Panc1 (cell line): Measurements from ENCODE around the gene DSCAML1. TPM values are rescaled to one million over a fixed set of nuclear protein-coding genes. Genes with fewer than 3 reads are reported as not detected.

Experiments used
- ATAC-seq: fragments of 200-7000 bp; cut with Tn5 transposase; 2 replicates; pipeline ENCODE4 v1.9.1; 2020; ENCODE audit warnings: mild to moderate bottlenecking, moderate library complexity
- BruUV-seq: library from RNA; stranded (reverse); fragments of 400-500 nt; replicated peaks from 2 replicates; lab custom pipeline; 2021; lab: Mats Ljungman, UMichigan
- CTCF ChIA-PET: fragments of 300-600 bp; sonication (Branson Sonifier 250); formaldehyde crosslinking; loops from one replicate; lab custom pipeline; 2022; ENCODE audit warnings: antibody characterized with exemption; lab: Charles Lee
- POLR2A ChIA-PET: fragments of 300-600 bp; sonication (Branson Sonifier 250); formaldehyde crosslinking; loops from one replicate; lab custom pipeline; 2022; ENCODE audit warnings: antibody characterized with exemption; lab: Charles Lee
- DNase-seq: peaks from one replicate; pipeline ENCODE4 v3.0.0-alpha.2; 2010; ENCODE audit warnings: low read depth, low spot score
- H3K27ac ChIP-seq: 2 replicates; pipeline ENCODE4 v1.5.1; 2011; ENCODE audit warnings: mild to moderate bottlenecking, low read length, inconsistent platforms
- H3K27me3 ChIP-seq: fragments of 200-500 bp; sonication (Bioruptor generic); 2 replicates; pipeline ENCODE4 v1.6.0; 2014; ENCODE audit warnings: low read length, inconsistent platforms; ENCODE audit not compliant: control insufficient read depth, insufficient read depth
- H3K36me3 ChIP-seq: fragments of 200-500 bp; sonication (Bioruptor generic); 2 replicates; pipeline ENCODE4 v1.5.1; 2014; ENCODE audit warnings: inconsistent platforms, mild to moderate bottlenecking, low read length, moderate library complexity; ENCODE audit not compliant: control insufficient read depth, insufficient read depth
- H3K4me1 ChIP-seq: 2 replicates; pipeline ENCODE4 v1.5.1; 2011; ENCODE audit warnings: inconsistent platforms, mild to moderate bottlenecking, low read length, moderate library complexity; ENCODE audit not compliant: control insufficient read depth, insufficient read depth
- H3K4me3 ChIP-seq, 2 experiments: 2 replicates each; pipeline ENCODE4 v1.5.1; 2011 to 2012; ENCODE audit warnings: low read depth in 2 of 2, low read length in 2 of 2, mild to moderate bottlenecking in 2 of 2, inconsistent platforms in 1 of 2, moderate library complexity in 1 of 2
- H3K9me3 ChIP-seq: fragments of 200-500 bp; sonication (Bioruptor generic); 2 replicates; pipeline ENCODE4 v1.5.1; 2014; ENCODE audit warnings: low read depth, mild to moderate bottlenecking, inconsistent platforms, low read length, moderate library complexity; ENCODE audit not compliant: control insufficient read depth, insufficient read depth
- POLR2AphosphoS5 ChIP-seq: IDR thresholded peaks from 2 replicates; pipeline ENCODE4 v1.6.1; 2012; ENCODE audit warnings: mild to moderate bottlenecking, low read depth, low read length, moderate library complexity
- SIN3A ChIP-seq: IDR thresholded peaks from 2 replicates; pipeline ENCODE4 v1.6.1; 2012; ENCODE audit warnings: low read depth, mild to moderate bottlenecking, low read length, moderate library complexity, borderline replicate concordance; ENCODE audit not compliant: insufficient read depth
- TCF7L2 ChIP-seq: IDR thresholded peaks from 2 replicates; pipeline ENCODE4 v1.6.1; 2011; ENCODE audit warnings: mild to moderate bottlenecking, low read depth, low read length, inconsistent platforms
- in situ Hi-C: cut with HindIII; loops from 2 replicates; pipeline ENCODE4 v1.10.0; 2016; ENCODE audit warnings: low sequenced_read_pairs, low pct_unique_long_range_greater_than_20kb
- intact Hi-C: fragments of 100-400 bp; cut with micrococcal nuclease; formaldehyde crosslinking; loops from one replicate; pipeline ENCODE4 v1.10.0; 2022; ENCODE audit not compliant: unreplicated experiment
- total RNA-seq: library from RNA; stranded (reverse); gene quantifications from one replicate; pipeline ENCODE4 v1.2.1, GENCODE V29; 2021; ENCODE audit not compliant: unreplicated experiment
- TF ChIP-seq, protein P1 (sequence below), 2 experiments: IDR thresholded peaks; 2 replicates each; pipeline ENCODE4 v1.6.1; 2011 to 2012; ENCODE audit warnings: low read depth in 2 of 2, control low read depth in 1 of 2, low read length in 1 of 2, mild to moderate bottlenecking in 1 of 2, moderate library complexity in 1 of 2; ENCODE audit not compliant: insufficient read depth in 1 of 2
- TF ChIP-seq, protein P2 (sequence below): fragments of 450-650 bp; IDR thresholded peaks from 2 replicates; pipeline ENCODE4 v1.5.1; 2017; ENCODE audit warnings: mild to moderate bottlenecking

DSCAML1 gene
- total RNA-seq, 1 experiment from 2014 or later: 1.6 TPM

DNA sequence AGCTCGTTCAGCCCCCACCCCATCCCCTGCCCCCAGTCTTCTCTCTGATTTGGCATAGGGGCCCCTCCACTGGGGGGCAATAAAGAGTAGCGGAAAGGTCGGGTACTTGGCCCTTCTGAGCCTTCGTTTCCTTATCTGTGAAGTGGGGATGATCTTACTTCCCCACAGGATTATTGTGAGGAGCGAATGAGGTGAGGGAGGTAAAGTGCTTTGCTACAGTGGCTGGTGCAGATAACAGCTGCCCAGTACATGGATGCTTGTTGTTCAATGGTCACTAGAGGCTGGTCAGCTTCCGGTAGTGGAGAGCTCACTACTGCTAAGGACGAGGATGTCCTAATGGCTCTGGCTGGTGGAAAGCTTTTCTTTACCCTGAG is 368.2 kb downstream of the DSCAML1 start:
- H3K36me3 ChIP-seq: no peaks in the 10 kb centered on the region
- no peaks in the 10 kb centered on the region; the same call in 1 of the 2 replicates for H3K27me3 ChIP-seq
- no peak overlapping the region for H3K27ac ChIP-seq
- no peak for DNase-seq
- intact Hi-C loops: loop anchor here (5.0 to 10.0 kb wide), 2 partner anchors 193 to 526 kb away; no protein-coding TSS in a partner anchor
- H3K4me1 ChIP-seq: no peaks in the 10 kb centered on the region
- in situ Hi-C loops: loop anchor here (25.0 kb wide), 1 partner anchor 383 kb away; the partner anchor contains the start of gene FXYD2
- no TSS peak for BruUV-seq
- TF ChIP-seq, protein P1, sequence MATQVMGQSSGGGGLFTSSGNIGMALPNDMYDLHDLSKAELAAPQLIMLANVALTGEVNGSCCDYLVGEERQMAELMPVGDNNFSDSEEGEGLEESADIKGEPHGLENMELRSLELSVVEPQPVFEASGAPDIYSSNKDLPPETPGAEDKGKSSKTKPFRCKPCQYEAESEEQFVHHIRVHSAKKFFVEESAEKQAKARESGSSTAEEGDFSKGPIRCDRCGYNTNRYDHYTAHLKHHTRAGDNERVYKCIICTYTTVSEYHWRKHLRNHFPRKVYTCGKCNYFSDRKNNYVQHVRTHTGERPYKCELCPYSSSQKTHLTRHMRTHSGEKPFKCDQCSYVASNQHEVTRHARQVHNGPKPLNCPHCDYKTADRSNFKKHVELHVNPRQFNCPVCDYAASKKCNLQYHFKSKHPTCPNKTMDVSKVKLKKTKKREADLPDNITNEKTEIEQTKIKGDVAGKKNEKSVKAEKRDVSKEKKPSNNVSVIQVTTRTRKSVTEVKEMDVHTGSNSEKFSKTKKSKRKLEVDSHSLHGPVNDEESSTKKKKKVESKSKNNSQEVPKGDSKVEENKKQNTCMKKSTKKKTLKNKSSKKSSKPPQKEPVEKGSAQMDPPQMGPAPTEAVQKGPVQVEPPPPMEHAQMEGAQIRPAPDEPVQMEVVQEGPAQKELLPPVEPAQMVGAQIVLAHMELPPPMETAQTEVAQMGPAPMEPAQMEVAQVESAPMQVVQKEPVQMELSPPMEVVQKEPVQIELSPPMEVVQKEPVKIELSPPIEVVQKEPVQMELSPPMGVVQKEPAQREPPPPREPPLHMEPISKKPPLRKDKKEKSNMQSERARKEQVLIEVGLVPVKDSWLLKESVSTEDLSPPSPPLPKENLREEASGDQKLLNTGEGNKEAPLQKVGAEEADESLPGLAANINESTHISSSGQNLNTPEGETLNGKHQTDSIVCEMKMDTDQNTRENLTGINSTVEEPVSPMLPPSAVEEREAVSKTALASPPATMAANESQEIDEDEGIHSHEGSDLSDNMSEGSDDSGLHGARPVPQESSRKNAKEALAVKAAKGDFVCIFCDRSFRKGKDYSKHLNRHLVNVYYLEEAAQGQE (IDR thresholded peaks at IDR 0.05; ENCODE audit: insufficient read depth in 1 of 2, low read depth in 2 of 2, low read length in 1 of 2): no peak
- TF ChIP-seq SIN3A: no peak
- TF ChIP-seq, protein P2, sequence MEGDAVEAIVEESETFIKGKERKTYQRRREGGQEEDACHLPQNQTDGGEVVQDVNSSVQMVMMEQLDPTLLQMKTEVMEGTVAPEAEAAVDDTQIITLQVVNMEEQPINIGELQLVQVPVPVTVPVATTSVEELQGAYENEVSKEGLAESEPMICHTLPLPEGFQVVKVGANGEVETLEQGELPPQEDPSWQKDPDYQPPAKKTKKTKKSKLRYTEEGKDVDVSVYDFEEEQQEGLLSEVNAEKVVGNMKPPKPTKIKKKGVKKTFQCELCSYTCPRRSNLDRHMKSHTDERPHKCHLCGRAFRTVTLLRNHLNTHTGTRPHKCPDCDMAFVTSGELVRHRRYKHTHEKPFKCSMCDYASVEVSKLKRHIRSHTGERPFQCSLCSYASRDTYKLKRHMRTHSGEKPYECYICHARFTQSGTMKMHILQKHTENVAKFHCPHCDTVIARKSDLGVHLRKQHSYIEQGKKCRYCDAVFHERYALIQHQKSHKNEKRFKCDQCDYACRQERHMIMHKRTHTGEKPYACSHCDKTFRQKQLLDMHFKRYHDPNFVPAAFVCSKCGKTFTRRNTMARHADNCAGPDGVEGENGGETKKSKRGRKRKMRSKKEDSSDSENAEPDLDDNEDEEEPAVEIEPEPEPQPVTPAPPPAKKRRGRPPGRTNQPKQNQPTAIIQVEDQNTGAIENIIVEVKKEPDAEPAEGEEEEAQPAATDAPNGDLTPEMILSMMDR: no peak
- no peak for TF ChIP-seq POLR2AphosphoS5
- no peak for TF ChIP-seq TCF7L2
- 0 out of 2 replicates have a peak, but pooled peaks have one; percentile 14 for ATAC-seq
- POLR2A ChIA-PET: no interaction called here
- no peaks in the 10 kb centered on the region for H3K9me3 ChIP-seq
- CTCF ChIA-PET: interaction anchor here (1.4 kb wide), 1 partner anchor 381 kb away, joined by 4 read pairs; no protein-coding TSS in a partner anchor
- no peak overlapping the region for H3K4me3 ChIP-seq

DNA sequence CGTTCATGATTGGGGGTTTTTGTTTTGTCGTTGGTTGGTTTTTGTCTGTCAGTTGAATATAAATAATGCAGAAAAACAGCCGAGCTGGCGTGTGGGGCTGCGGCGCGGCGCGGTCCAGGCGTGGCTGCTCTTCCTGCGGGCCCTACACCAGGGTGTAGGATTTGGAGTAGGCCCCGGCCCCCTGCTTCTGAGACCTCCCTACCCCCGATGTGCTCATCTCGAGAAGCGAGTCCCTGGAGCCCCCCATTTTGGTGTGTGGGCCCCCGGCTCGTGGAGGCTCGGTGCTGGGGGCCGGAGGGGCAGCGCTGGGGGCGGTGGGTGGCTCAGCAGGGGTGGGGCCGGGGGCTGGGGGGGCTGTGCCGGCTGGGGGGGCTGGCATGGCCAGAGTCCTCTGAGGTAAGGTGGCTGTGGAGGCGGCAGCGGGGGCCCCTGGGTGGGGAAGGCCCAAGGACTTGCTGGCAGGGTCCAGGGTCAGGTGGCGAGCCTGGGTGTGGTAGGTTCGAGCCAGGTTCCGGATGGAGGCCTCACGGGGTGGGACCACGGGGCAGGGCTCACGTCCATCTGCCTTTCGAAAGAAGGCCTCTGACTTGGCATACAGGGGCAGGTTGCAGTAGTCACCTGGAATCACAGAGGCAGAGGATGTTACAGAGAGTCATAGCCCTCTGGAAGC is 368.7 kb downstream of the DSCAML1 start:
- Histone ChIP-seq H3K4me1 (no peaks in the 10 kb centered on the region), H3K27ac (no peak overlapping the region), H3K4me3 (no peak overlapping the region), H3K9me3 (no peaks in the 10 kb centered on the region), H3K27me3 (no peaks in the 10 kb centered on the region; the same call in 1 of the 2 replicates), H3K36me3 (no peaks in the 10 kb centered on the region)
- ChIA-PET CTCF (interaction anchor here (1.4 to 4.3 kb wide), 2 partner anchors 380 to 382 kb away, joined by 4 to 50 read pairs; no protein-coding TSS in a partner anchor), POLR2A (no interaction called here)
- TF ChIP-seq, protein P1 (IDR thresholded peaks at IDR 0.05; ENCODE audit: insufficient read depth in 1 of 2, low read depth in 2 of 2, low read length in 1 of 2): no peak
- TF ChIP-seq POLR2AphosphoS5 (no peak), TCF7L2 (no peak), SIN3A (no peak)
- TF ChIP-seq, protein P2: no peak
- no TSS peak for BruUV-seq
- in situ Hi-C loops: loop anchor here (25.0 kb wide), 1 partner anchor 384 kb away; the partner anchor contains the start of gene FXYD2
- intact Hi-C loops: loop anchor here (5.0 to 10.0 kb wide), 2 partner anchors 194 to 526 kb away; no protein-coding TSS in a partner anchor
- DNase-seq: no peak
- ATAC-seq: no peak
